HepG2 (cell line): ENCODE results near the gene MAFB.

Experiments used
- BRD4 ChIP-seq: sonication (generic); formaldehyde crosslinking; IDR thresholded peaks from 2 replicates; pipeline ENCODE4 v1.4.0; 2020; ENCODE audit warnings: missing genetic modification reagents
- EZH2 ChIP-seq: conservative IDR thresholded peaks from 2 replicates; pipeline ENCODE4 v1.6.1; 2012; ENCODE audit warnings: mild to moderate bottlenecking, low read depth, low read length, moderate library complexity
- GABPA ChIP-seq, 2 experiments: IDR thresholded peaks; 2 replicates each; pipeline ENCODE4 v1.6.1; 2011 to 2016; ENCODE audit warnings: low read depth in 2 of 2, low read length in 1 of 2, missing biosample characterization in 1 of 2, missing genetic modification characterization in 1 of 2
- POLR2AphosphoS5 ChIP-seq: IDR thresholded peaks from 2 replicates; pipeline ENCODE4 v1.6.1; 2012; ENCODE audit warnings: low read depth, low read length
- RAD21 ChIP-seq: fragments of 450-650 bp; formaldehyde crosslinking; IDR thresholded peaks from 2 replicates; pipeline ENCODE4 v1.5.0; 2020; ENCODE audit warnings: mild to moderate bottlenecking
- SALL2 ChIP-seq: sonication (generic); formaldehyde crosslinking; IDR thresholded peaks from 2 replicates; pipeline ENCODE4 v1.8.1; 2023; ENCODE audit warnings: mild to moderate bottlenecking, missing genetic modification reagents, inconsistent platforms
- SP5 ChIP-seq: IDR thresholded peaks from 2 replicates; pipeline ENCODE4 v1.6.1; 2016; ENCODE audit warnings: low read depth, borderline replicate concordance
- ZNF337 ChIP-seq: sonication (generic); formaldehyde crosslinking; IDR thresholded peaks from 2 replicates; pipeline ENCODE4 v1.5.1; 2020; ENCODE audit warnings: missing genetic modification reagents, low read depth, mild to moderate bottlenecking, borderline replicate concordance
- ZNF563 ChIP-seq: sonication (generic); formaldehyde crosslinking; IDR thresholded peaks from 2 replicates; pipeline ENCODE4 v1.8.0; 2022; ENCODE audit warnings: mild to moderate bottlenecking, moderate library complexity, missing genetic modification reagents
- TF ChIP-seq, protein P1 (sequence below): IDR thresholded peaks from 2 replicates; pipeline ENCODE4 v1.6.1; 2012; ENCODE audit warnings: inconsistent platforms
- TF ChIP-seq, protein P2 (sequence below): sonication (generic); formaldehyde crosslinking; IDR thresholded peaks from 2 replicates; pipeline ENCODE4 v1.5.0; 2020; ENCODE audit warnings: mild to moderate bottlenecking, missing genetic modification reagents, moderate library complexity

- TF ChIP-seq ZNF337 (CRISPR knock-in tag) = no peak
- TF ChIP-seq POLR2AphosphoS5 = no peak
- TF ChIP-seq, protein P1, sequence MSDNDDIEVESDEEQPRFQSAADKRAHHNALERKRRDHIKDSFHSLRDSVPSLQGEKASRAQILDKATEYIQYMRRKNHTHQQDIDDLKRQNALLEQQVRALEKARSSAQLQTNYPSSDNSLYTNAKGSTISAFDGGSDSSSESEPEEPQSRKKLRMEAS = no peak
- no peak for TF ChIP-seq SP5
- TF ChIP-seq GABPA (IDR thresholded peaks at IDR 0.05; ENCODE audit: low read depth, low read length) = no peak
- no peak for TF ChIP-seq GABPA (CRISPR knock-in tag; IDR thresholded peaks at IDR 0.05; ENCODE audit: low read depth)
- TF ChIP-seq RAD21 (CRISPR knock-in tag) = no peak
- TF ChIP-seq SALL2 = no peak
- TF ChIP-seq, protein P2, sequence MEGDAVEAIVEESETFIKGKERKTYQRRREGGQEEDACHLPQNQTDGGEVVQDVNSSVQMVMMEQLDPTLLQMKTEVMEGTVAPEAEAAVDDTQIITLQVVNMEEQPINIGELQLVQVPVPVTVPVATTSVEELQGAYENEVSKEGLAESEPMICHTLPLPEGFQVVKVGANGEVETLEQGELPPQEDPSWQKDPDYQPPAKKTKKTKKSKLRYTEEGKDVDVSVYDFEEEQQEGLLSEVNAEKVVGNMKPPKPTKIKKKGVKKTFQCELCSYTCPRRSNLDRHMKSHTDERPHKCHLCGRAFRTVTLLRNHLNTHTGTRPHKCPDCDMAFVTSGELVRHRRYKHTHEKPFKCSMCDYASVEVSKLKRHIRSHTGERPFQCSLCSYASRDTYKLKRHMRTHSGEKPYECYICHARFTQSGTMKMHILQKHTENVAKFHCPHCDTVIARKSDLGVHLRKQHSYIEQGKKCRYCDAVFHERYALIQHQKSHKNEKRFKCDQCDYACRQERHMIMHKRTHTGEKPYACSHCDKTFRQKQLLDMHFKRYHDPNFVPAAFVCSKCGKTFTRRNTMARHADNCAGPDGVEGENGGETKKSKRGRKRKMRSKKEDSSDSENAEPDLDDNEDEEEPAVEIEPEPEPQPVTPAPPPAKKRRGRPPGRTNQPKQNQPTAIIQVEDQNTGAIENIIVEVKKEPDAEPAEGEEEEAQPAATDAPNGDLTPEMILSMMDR (CRISPR knock-in tag) = no peak
- no peak for TF ChIP-seq EZH2
- no peak for TF ChIP-seq ZNF563 (CRISPR knock-in tag)
- no peak for TF ChIP-seq BRD4 (CRISPR knock-in tag)
Measured at GRCh38 chr20:40692240-40693011, 3.4 kb upstream of the MAFB start.
